Caco-2 (cell line): Measurements from ENCODE around the gene AKAP12. TPM values are rescaled to one million over a fixed set of nuclear protein-coding genes. Genes with fewer than 3 reads are reported as not detected.

Experiments used
- BruUV-seq: library from RNA; stranded (reverse); fragments of 400-500 nt; replicated peaks from 2 replicates; lab custom pipeline; 2021; lab: Mats Ljungman, UMichigan
- CTCF ChIA-PET: fragments of 300-600 bp; sonication (Branson Sonifier 250); formaldehyde crosslinking; loops from one replicate; lab custom pipeline; 2022; ENCODE audit warnings: antibody characterized with exemption; lab: Charles Lee
- POLR2A ChIA-PET: fragments of 300-600 bp; sonication (Branson Sonifier 250); formaldehyde crosslinking; loops from one replicate; lab custom pipeline; 2022; ENCODE audit warnings: antibody characterized with exemption; lab: Charles Lee
- DNase-seq, 2 experiments: peaks; one replicate each; pipeline versions ENCODE4 v3.0.0 to v3.0.0-alpha.2; 2020 to 2022
- H3K27me3 ChIP-seq: replicated peaks from 2 replicates; pipeline ENCODE4 v1.6.0; 2011; ENCODE audit warnings: low read length; ENCODE audit not compliant: control insufficient read depth, insufficient read depth
- H3K36me3 ChIP-seq: 2 replicates; pipeline ENCODE4 v1.5.1; 2011; ENCODE audit warnings: low read length; ENCODE audit not compliant: control insufficient read depth, insufficient read depth
- H3K4me1 ChIP-seq: fragments of 250-450 bp; sonication (Bioruptor Pico); 2 replicates; pipeline ENCODE4 v1.5.1; 2020; ENCODE audit warnings: mild to moderate bottlenecking
- H3K4me3 ChIP-seq: 2 replicates; pipeline ENCODE4 v1.5.1; 2011; ENCODE audit warnings: low read depth, mild to moderate bottlenecking, control low read depth, low read length
- H3K9me3 ChIP-seq: fragments of 250-450 bp; sonication (Bioruptor Pico); 2 replicates; pipeline ENCODE4 v1.5.1; 2020; ENCODE audit warnings: mild to moderate bottlenecking, moderate library complexity
- H3K27ac Mint-ChIP-seq: one replicate; pipeline ENCODE4 v1.8.0; 2022; ENCODE audit warnings: mixed read lengths; ENCODE audit not compliant: unreplicated experiment
- H3K27me3 Mint-ChIP-seq: one replicate; pipeline ENCODE4 v1.8.0; 2022; ENCODE audit warnings: mixed read lengths; ENCODE audit not compliant: insufficient read depth, unreplicated experiment
- H3K36me3 Mint-ChIP-seq: one replicate; pipeline ENCODE4 v1.8.0; 2022; ENCODE audit warnings: mild to moderate bottlenecking, mixed read lengths; ENCODE audit not compliant: insufficient read depth, unreplicated experiment
- H3K4me1 Mint-ChIP-seq: one replicate; pipeline ENCODE4 v1.8.0; 2022; ENCODE audit warnings: low read depth, mixed read lengths; ENCODE audit not compliant: unreplicated experiment
- H3K4me3 Mint-ChIP-seq: one replicate; pipeline ENCODE4 v1.8.0; 2022; ENCODE audit warnings: mild to moderate bottlenecking, moderate library complexity, mixed read lengths; ENCODE audit not compliant: unreplicated experiment
- H3K9me3 Mint-ChIP-seq: one replicate; pipeline ENCODE4 v1.8.0; 2022; ENCODE audit warnings: mixed read lengths; ENCODE audit not compliant: unreplicated experiment
- CTCF ChIP-seq, 2 experiments: fragments of 200-600 bp in 1 of 2; IDR thresholded peaks; 1 replicate in 1 of 2; 2 replicates in 1 of 2; pipeline versions ENCODE4 v1.5.1 to v1.8.0; 2011 to 2022; ENCODE audit warnings: antibody characterized with exemption in 1 of 2, control low read depth in 1 of 2, inconsistent platforms in 1 of 2, low read depth in 1 of 2, low read length in 1 of 2, mild to moderate bottlenecking in 1 of 2, moderate library complexity in 1 of 2; ENCODE audit not compliant: insufficient read depth in 1 of 2, severe bottlenecking in 1 of 2, unreplicated experiment in 1 of 2
- intact Hi-C: fragments of 100-400 bp; cut with micrococcal nuclease; formaldehyde crosslinking; loops from one replicate; pipeline ENCODE4 v1.10.0; 2022; ENCODE audit not compliant: unreplicated experiment
- total RNA-seq: library from RNA; stranded (reverse); gene quantifications from 2 replicates; pipeline ENCODE4 v1.2.3, GENCODE V29; 2022

AKAP12 gene
- total RNA-seq, 1 experiment from 2014 or later: 0.93 TPM

- Mint-ChIP-seq H3K36me3 (no peaks in the 10 kb centered on the region), H3K4me3 (peak overlapping the region; percentile 55), H3K27ac (peak overlapping the region; percentile 91), H3K4me1 (peaks cover 7% of the 10 kb centered on the region), H3K9me3 (no peaks in the 10 kb centered on the region), H3K27me3 (no peaks in the 10 kb centered on the region)
- no peak for TF ChIP-seq CTCF (IDR thresholded peaks at IDR 0.05; ENCODE audit: insufficient read depth in 1 of 2, low read depth in 1 of 2, low read length in 1 of 2, severe bottlenecking in 1 of 2, unreplicated experiment in 1 of 2)
- Histone ChIP-seq H3K4me1 (peaks cover 23% of the 10 kb centered on the region), H3K36me3 (no peaks in the 10 kb centered on the region), H3K27me3 (no peaks in the 10 kb centered on the region), H3K4me3 (no peak overlapping the region), H3K9me3 (no peaks in the 10 kb centered on the region)
- CTCF ChIA-PET: interaction anchor here (0.7 to 1.0 kb wide), 2 partner anchors 69 to 80 kb away, joined by 3 to 4 read pairs; no protein-coding TSS in a partner anchor
- DNase-seq: peak in 1 of 2 experiments; percentile 39
- intact Hi-C loops: loop anchor here (2.0 to 5.0 kb wide), 2 partner anchors 52 to 68 kb away; no protein-coding TSS in a partner anchor
- POLR2A ChIA-PET: no interaction called here
- no TSS peak for BruUV-seq
Measured at GRCh38 chr6:151254451-151255081, 14.8 kb downstream of the AKAP12 start.

GRCh38 chr6:151255811-151256210 is 16.0 kb downstream of the AKAP12 start:
- H3K27me3 Mint-ChIP-seq: no peaks in the 10 kb centered on the region
- ChIA-PET POLR2A (no interaction called here), CTCF (interaction anchor here (0.7 kb wide), 1 partner anchor 24 kb away, joined by 4 read pairs; no protein-coding TSS in a partner anchor)
- H3K4me3 Mint-ChIP-seq: no peak overlapping the region
- H3K4me3 ChIP-seq: no peak overlapping the region
- H3K9me3 ChIP-seq: no peaks in the 10 kb centered on the region
- no peaks in the 10 kb centered on the region for H3K27me3 ChIP-seq
- intact Hi-C loops: loop anchor here (2.0 kb wide), 1 partner anchor 51 kb away; no protein-coding TSS in a partner anchor
- no peak for DNase-seq
- TF ChIP-seq CTCF (IDR thresholded peaks at IDR 0.05; ENCODE audit: insufficient read depth in 1 of 2, low read depth in 1 of 2, low read length in 1 of 2, severe bottlenecking in 1 of 2, unreplicated experiment in 1 of 2): no peak
- H3K4me1 ChIP-seq: peaks cover 23% of the 10 kb centered on the region
- no peaks in the 10 kb centered on the region for H3K36me3 Mint-ChIP-seq
- H3K4me1 Mint-ChIP-seq: peaks cover 7% of the 10 kb centered on the region
- no peaks in the 10 kb centered on the region for H3K9me3 Mint-ChIP-seq
- BruUV-seq: no TSS peak
- no peaks in the 10 kb centered on the region for H3K36me3 ChIP-seq
- no peak overlapping the region for H3K27ac Mint-ChIP-seq

- CTCF ChIA-PET: no interaction called here
- no peak overlapping the region for H3K27ac Mint-ChIP-seq
- no peak overlapping the region for H3K4me3 Mint-ChIP-seq
- no peaks in the 10 kb centered on the region for H3K9me3 Mint-ChIP-seq
- intact Hi-C loops: no loop called here
- peaks cover 23% of the 10 kb centered on the region for H3K4me1 ChIP-seq
- no peaks in the 10 kb centered on the region for H3K27me3 ChIP-seq
- POLR2A ChIA-PET: no interaction called here
- no peak overlapping the region for H3K4me3 ChIP-seq
- H3K9me3 ChIP-seq: no peaks in the 10 kb centered on the region
- no peaks in the 10 kb centered on the region for H3K36me3 Mint-ChIP-seq
- no peaks in the 10 kb centered on the region for H3K36me3 ChIP-seq
- no peaks in the 10 kb centered on the region for H3K27me3 Mint-ChIP-seq
- no peak for TF ChIP-seq CTCF (IDR thresholded peaks at IDR 0.05; ENCODE audit: insufficient read depth in 1 of 2, low read depth in 1 of 2, low read length in 1 of 2, severe bottlenecking in 1 of 2, unreplicated experiment in 1 of 2)
- no TSS peak for BruUV-seq
- DNase-seq: no peak
- peaks cover 7% of the 10 kb centered on the region for H3K4me1 Mint-ChIP-seq
Measured at GRCh38 chr6:151257985-151258445, 18.2 kb downstream of the AKAP12 start.
